Activated CD4-positive, alpha-beta T cell treated with anti-CD3 and anti-CD28 coated beads, Interleukin-2, amount 50 U/mL, for 16 hours (primary cell): Measurements from ENCODE around the gene LRRC71.

Experiments
- DNase-seq: peaks from one replicate; pipeline ENCODE4 v3.0.0-alpha.2; 2020

LRRC71 gene

DNA sequence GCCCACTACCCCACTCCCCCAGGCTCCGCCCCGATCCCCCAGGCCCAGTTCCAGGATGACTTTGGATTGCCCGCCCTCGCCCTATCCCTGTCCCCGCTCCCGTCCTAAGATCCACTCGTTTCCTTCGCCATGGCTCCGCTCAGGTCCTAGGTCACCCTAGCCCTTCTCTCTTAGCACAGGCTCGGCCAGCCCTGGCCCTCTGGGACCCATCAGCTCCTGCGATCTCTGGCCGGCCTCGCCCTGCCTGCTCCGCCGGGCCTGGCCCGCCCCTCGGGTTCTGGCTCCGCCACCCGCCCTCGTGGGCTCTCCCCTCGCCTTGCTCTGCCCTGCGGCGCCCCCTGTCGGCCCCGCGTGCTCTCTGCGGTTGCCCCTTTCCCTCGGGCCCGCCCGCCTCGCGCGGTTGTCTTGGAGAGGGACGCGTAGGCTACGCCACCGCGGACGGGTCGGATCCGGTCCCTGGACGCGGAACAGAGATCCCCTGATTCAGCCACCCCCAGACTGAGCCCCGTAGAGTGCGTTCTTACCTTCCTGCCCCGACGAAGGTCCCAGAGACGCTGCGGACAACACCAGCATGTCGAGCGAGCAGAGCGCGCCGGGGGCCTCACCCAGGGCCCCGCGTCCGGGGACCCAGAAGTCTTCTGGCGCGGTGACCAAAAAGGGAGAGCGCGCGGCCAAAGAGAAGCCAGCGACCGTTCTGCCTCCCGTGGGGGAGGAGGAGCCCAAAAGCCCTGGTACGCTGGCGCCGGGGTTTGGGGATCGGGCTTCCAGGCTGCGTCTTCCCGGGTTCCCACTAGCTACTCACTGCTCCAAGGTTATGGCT is at the start of gene LRRC71:
LRRC71 (plus strand) TSS at position 400 of the 820 bp plus-strand sequence; CDS start at position 572, 172 bp downstream.
- DNase-seq = peak; percentile 70

- DNase-seq = no peak
These were observed 46.8 kb upstream of the LRRC71 start for GRCh38 chr1:156873659-156874058.

GRCh38 chr1:156874142-156874541 is 46.3 kb upstream of the LRRC71 start:
- no peak for DNase-seq

GRCh38 chr1:156874572-156875340 is 45.7 kb upstream of the LRRC71 start:
- DNase-seq = no peak

GRCh38 chr1:156875341-156875615 is 45.2 kb upstream of the LRRC71 start:
- no peak for DNase-seq

DNA sequence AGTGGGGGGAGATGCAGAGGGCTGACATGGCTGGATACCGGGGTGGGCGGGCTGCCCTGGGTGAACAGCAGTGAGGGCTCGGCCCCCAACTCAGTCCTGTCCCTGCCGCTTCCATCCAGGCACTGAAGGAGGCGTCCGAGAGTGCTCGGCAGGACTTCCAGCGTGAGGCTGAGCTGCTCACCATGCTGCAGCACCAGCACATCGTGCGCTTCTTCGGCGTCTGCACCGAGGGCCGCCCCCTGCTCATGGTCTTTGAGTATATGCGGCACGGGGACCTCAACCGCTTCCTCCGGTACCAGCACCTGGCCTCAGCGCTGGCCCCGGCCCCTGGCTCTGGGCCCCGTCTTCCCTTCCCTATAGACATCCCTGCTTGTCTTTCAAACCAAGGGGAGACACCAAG is 44.2 kb upstream of the LRRC71 start:
- no peak for DNase-seq

GRCh38 chr1:156877433-156878170 is 42.8 kb upstream of the LRRC71 start:
- no peak for DNase-seq

GRCh38 chr1:156879876-156880275 is 40.6 kb upstream of the LRRC71 start:
- no peak for DNase-seq

DNA sequence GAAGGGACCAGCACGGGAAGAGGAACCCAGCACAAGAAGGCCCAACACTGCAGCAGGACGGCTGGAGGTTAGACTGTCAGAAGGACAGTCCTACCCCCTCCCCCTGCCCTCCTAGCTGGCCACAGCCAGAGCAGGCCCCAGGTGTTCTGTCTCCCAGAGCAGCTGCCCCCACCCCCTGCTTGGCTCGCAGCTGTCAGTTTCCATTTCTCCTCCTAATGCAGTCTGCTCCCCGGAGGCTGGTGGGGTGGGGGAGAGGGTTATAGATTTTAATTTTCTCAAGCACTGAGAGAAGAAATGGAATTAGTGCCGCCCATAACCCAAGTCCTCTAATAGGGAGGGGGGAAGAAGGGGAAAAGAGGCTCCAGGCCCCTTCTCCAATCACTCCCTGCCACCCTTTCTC is 40.0 kb upstream of the LRRC71 start:
- DNase-seq = no peak

GRCh38 chr1:156881101-156881500 is 39.3 kb upstream of the LRRC71 start:
- no peak for DNase-seq

DNA sequence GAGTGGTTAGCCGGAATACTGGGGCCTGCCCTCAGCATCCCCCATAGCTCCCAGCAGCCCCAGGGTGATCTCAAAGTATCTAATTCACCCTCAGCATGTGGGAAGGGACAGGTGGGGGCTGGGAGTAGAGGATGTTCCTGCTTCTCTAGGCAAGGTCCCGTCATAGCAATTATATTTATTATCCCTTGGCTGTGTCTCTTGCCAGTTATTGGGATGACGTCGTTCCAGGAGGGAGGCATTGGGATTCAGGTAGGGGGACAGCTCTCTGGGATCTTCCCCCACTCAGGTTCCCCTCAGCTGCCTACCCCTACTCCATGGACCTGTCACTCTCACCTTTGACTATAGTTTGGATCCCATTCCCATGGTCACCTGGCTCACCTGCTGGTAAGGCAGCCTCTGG is 38.8 kb upstream of the LRRC71 start:
- no peak for DNase-seq

DNA sequence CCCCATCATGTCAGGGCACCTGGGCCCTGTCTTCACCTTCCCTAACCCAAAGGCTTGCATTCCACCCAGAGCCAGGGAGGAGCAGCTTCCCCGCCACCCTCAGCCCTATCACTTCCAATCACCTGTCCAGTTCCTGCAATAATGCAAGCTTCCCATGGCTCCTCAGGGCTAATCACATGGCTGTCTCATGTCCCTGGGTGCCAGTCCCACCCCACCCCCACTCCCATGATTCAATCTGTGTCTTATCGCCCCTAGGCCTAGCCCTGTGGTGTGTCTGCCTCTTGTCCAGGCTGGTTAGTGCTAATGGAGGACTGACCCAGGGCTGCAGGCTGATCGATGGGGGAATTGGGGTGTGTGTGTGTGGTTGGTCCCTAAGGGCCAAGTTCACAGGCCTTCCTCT is 37.9 kb upstream of the LRRC71 start:
- DNase-seq = no peak

GRCh38 chr1:156883919-156884318 is 36.5 kb upstream of the LRRC71 start:
- no peak for DNase-seq

GRCh38 chr1:156884560-156885184 is 35.8 kb upstream of the LRRC71 start:
- DNase-seq = no peak

GRCh38 chr1:156885314-156885713 is 35.1 kb upstream of the LRRC71 start:
- no peak for DNase-seq

GRCh38 chr1:156885880-156886355 is 34.5 kb upstream of the LRRC71 start:
- no peak for DNase-seq

- DNase-seq = no peak
These were observed 33.7 kb upstream of the LRRC71 start for GRCh38 chr1:156886583-156887281.

DNA sequence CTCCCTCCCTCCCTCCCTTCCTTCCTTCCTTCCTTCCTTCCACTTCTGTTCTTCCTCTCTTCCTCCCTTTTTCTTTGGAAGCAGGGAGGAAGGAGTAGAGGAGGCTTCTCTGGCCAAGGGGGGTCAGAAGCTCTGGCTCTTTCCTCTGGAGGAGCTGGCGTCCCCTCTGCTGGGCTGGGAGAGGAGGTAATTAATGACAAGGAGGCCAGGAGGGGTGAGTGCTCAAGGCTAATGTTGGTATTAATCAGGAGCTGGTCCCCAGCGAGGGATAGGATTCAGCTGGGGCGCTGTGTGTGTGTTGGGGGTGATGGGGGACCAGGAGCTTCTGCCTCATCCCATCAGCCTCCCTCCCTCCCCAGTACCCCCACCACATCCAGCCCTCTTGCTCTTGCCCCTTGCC is 33.1 kb upstream of the LRRC71 start:
- DNase-seq = no peak

GRCh38 chr1:156887734-156888133 is 32.7 kb upstream of the LRRC71 start:
- no peak for DNase-seq

DNA sequence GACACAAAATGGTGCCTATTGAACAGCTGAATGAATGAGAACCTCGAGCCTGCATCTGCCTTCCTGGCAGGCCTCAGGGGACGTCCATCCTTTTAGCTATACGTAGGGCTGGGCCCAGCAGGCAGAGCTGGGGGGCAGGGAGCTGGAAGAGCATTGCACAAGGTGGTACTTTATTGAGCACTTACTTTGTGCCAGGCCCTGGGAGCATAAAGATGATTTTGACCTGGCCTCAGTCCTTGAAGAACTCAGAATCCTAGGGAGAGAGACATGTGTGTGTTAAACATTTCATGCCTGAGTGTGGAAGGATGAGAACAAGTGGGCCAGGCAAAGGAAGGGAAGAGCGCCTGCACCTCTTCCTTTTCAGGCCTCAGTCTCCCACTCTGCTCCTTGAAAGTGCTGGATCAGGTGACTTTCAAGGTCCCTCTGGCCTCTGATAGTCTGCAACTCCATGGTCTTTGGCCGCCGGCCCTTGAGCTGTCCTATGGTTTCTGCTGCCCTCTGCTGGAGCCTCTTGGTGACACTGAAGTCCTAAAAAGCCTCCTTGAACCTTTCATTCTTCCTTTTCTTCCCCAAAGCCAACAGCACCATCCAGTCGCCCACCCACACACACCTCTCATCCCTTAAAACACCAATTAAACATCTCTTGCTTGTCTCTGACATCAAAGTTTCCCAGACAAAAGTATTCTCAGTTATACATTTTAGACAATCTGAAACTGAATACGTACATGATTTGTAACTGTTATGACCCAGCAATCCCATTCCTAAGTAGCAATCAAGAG is 30.4 kb upstream of the LRRC71 start:
- DNase-seq = peak; percentile 66

GRCh38 chr1:156892190-156893047 is 28.0 kb upstream of the LRRC71 start:
- DNase-seq = peak; percentile 88
